CD4-positive, alpha-beta T cell treated with Interferon alpha-2 for 1 hour (primary cell): ENCODE measurements around the gene UBR4.

Experiments used
- DNase-seq, 2 donors: peaks; one replicate each; pipeline ENCODE4 v3.0.0-alpha.2; 2020 to 2022

UBR4 gene

DNA sequence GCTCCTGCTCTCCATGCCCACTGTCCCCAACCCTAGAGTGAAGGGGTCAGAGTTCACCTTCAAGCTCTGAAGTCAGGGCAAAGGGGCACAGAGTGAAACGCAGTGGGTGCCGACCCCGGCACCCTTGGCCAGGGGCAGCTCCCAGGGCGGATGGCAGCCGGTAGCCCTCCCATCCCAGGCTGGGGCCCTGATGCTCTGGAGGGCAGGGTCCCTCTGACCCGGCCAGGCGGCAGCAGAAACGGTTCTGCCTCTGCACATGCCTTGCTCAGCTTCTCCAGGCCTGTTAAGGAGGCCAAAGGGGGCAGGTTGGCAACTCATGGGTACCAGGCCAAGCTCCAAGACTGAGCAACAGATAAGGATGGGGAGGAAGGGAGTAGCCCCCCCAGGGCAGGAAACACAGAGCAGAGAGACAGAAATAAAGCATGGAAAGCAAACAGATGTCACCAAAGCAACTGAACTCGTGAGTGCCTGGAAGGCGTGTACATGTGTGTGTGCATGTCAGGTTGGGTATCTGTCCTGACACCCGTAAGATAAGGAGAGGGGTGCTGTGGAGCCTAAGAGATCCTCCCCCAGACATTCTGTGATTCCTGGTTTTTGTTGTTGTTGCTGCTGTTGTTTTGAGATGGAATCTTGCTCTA, 141.3 kb downstream of the UBR4 start:
- no peak for DNase-seq

DNA sequence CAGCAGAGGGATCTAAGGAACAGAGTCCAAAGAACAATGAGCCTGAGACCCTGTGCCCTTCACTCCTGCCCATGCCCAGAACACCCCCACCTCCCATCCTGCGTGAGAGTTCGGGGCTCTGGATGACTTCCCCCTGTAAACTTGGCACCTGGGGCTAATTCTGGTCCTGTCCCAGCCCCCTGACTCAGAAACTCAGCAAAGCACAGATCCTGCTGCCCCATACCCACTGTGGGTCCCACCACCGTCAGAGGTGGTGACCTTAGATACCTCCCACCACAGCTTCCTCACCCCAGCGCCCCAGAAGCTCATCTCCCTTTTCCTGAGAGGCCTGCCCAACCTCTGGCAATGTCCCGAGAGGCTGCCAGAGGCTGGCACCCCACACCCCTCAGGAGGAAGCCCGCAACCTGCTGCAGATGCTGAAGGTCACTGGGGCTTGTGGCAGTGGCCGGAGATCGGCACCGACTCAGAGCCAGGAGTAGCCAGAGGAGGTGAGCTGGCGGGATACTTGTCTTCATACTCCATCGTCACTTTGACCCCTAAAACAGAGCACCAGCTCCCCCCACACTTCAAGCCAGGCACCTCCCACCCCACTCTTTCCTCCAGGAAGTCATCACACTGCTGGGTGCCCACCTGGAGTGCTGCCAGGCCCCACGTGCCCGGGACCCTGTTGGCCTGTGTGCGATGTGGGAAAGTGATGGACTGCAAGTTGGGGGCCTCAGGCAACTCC, 142.0 kb downstream of the UBR4 start:
- no peak for DNase-seq

DNA sequence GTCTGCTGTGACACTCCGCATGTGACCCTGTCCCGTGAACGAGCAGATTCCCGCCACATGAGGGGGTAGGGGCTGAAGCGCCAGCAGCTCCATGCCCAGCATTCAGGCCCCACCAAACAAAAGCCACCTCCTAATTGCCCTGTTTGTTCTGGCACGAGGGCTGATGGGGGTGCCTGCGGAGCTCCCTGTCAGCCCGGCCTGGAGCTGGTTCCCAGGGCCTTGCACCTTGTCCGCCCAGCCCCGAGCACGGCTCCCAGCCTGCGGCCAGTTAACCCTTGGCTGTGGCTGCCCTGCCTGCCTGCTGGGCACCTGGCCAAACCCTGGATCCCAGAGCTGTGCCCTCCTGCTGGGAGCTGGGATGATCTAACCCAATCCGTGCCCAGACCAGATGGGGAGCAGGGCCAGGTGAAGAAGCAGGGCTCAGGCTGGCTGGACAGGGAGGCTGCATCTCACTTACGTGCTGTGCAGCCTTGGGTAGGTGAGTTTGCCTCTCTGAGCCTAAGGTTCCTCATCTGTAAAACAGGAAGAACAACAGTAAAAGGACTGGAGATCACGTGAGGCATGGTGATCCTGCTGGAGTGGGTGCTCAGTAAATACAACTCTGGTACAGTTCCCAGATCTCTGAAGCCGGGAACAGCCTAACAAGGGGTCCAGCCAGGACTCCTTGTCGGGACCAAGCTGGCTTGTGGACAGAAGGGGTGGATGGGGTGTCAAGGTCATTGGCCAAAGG, 142.7 kb downstream of the UBR4 start:
- DNase-seq, result no peak

DNA sequence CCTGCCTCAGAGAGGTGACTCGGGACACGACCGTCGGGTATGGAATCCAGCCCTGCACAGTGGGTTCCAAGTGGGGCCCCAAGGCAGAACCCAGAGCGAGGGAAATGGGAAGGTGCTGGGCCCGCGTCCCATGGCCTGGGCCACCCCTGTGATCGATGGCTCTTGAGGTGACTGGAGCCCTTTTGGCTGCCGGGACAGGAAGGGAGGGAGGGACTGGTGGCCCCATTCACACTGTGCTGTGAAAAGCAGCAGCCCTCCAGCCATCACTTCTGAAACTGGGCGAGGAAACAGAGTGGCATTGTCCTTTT, 143.2 kb downstream of the UBR4 start:
- no peak for DNase-seq

DNA sequence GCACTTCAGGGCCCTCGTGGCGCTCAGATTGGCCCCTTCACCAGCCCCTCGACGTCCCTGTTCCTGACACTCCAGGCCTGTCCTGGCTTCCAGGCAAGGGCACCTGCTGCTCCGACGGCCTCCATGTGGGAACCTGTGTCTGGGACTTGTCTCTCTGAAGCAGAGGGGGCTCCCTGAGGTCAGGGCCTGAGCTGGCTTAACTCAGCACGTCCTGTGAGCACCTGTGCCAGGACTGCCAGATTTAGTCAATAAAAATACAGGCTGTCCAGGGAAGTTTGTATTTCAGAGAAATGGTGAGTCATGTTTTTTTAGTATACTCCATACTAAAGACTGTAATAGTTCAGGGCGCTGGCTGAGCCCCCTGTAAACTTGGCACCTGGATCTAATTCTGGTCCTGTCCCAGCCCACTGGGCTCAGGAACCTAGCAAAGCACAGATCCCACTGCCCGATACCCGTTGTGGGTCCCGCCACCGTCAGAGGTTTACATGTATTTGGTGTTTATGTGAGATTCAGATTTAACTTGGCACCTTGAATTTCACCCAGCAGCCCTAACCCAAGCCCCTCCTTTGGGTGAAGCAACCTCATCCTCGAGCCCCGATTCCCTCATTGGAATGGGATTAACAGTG, 143.7 kb downstream of the UBR4 start:
- no peak for DNase-seq

DNA sequence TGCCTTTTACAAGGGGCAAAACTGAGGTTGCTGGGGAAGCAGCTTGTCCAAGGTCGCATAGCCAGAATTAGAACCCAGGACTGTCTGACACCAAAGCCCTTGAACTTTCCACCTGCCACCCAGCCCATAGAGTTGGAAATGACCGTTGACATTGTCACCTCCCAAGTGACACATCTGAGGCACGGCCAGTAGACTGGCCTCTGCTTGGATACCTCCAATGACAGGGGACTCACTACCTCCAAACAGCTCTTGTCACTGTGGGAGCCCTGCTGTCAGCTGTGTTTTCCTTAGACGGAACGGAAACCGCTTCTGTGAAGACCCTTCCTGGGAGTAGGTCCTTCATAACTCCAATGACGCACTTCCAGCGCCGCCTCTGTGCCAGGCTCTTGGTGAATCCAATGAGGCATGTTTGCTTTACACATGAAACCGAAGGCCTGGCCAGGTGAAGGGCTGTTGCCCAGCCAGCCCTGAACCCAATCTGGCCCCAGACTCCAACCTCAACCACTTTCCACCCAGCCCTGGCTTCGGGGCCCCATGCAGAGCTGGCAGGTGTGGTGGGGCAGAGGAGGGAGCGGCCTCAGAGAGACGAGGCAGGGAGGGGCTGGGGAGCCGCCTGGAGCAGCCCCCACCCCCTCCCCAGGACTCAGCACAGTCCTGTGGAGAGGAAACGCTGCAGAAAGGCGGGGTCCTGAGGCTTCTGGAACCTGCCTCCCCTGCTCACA, 144.4 kb downstream of the UBR4 start:
- no peak for DNase-seq

DNA sequence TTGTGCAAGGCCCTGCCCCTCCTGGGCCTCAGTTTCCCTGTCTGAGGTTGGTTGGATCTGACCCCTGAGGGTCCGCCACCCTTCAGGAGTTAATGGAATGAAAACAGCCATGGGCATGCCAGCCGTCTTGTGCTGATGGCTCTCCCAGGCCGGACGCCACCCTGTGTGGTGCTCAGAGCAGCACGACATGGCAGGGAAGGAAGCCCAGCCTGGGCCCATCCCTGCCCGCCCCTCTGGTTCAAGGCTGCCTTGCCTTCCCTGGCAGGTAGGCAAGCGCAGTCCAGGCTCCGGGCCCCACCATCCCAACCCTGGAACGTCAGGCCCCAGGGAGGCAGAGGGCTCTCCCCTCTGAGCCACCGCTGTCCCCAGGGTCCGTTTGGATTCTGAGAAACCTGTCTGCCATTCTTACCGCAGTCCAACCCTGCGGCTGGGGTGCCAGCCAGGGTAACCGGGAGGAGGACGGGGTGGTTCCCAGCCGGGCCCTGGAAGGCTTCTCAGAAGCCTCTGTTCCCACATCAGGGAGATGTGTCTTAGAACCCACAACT, 145.1 kb downstream of the UBR4 start:
- DNase-seq, result no peak

DNA sequence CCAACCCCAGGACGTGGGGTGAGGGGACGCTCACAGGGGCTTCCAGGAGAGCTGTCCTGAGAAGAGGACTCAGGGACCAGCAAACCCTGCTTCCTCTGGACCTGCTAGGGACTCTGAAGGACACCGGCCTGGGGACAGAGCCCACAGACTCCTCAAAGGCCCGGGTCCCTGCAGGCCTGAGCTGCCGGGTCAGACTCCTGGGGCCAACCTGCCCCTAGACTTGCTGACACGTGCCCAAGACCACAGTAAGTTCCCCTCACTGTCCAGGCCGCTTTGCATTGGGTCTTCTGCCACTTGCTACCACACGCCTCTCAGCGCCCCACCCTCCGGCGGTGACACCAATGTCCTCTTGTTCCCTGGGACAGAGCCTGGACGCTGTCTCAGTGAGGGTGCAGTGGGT, 146.9 kb downstream of the UBR4 start:
- no peak for DNase-seq

DNA sequence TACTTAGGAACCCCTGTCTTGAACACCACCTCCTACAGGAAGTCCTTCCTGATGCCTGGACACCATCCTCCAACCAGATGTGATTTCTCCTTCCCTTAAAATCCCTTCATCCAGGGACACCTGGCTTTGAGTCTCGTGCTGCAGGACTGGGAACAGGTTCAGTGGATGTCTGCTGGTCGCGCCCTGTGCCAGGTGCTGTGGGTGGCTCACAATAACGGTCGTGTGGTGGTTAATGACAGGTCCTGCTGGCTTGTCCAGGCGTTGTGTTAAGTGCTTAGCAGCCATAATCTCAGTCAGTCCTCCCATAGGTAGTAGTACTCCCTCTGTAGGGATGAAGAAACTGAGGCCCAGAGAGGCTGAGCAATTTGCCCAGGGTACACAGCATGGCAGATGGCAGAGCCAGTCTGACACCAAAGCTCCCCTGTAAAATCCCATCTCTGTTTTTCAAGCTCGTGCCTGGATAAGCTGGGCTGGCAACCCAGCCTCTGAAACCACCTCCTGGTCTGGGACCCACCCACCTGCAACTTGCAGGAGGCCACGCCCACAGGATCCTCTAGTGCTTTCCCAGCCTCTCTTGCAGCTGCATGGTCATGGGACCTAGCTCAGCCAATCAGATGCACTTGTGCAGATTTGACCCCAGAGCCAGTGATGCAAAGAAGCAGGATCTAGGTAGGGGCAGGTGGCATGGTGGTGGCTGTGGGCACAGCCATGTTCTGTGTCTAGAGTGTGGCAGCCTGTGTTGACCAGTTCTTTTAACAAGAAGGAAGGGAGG, 147.6 kb downstream of the UBR4 start:
- DNase-seq, result no peak

DNA sequence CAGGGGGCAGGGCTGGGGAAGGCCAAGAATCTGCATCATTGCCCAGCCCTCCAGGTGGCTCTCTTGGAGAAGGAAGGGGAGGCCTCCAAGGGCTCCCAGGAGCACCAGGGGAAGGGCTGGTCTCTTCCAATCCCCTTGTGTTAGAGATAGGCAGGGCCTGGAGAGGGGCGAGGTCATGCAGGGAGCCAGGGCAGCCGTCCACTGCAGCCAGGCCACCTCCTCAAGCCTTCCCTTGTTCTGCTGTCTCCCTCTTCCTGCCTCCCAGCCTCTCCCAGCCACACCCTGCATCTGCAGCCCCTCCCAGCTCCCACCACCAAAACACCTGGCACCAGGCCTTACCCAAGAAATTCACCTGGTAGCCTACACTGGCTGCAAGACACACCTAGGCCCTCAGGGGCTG, 148.3 kb downstream of the UBR4 start:
- no peak for DNase-seq

DNA sequence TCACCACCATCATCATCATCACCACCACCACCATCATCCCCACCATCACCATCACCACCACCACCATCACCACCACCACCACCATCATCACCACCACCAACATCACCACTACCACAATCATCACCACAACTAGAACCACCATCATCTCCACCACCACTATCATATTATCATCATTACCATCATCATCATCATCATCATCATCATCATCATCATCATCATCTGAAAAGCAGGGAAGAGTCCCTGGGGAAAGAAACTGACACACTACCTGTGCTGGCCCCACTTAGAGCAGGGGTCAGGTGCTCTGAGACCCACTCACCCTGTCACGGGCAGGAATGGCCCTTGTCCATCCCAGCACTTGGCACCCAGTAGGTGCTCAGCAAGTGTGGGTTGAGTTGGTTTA, 148.7 kb downstream of the UBR4 start:
- no peak for DNase-seq

DNA sequence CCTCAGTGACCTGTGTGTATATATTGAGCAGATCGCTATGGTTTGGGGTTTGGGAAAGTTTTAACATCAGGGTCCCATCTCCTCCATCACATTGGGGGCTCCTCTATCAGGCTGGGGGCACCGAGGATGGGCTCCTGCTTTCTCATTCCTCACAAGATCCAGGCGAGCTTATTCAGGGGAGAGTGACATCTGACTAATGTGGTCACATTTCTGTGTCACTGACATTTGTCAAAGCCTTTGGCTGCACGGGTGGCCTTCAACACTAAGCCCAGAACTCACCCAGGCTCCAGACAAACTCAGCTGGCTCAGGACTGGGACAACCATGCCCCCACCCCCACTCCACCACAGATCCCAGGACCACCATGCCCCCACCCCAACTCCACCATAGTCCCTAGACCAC, 150.3 kb downstream of the UBR4 start:
- DNase-seq, result no peak

DNA sequence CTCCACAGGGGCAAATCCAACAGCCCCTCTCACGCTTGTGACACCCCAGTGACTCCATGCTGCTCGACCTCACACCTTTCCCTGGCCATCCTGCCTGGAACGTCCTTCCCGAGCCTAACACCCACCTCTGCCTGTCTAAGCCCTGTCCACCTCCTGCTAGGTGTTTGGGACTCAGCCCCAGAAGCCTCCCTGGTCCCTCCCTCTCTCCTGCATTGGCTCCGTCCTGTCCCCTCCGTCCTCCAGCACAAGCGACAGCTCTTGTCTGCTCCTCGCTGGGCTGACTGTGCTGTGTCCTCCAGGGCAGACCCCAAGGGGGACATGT, 151.6 kb downstream of the UBR4 start:
- no peak for DNase-seq

DNA sequence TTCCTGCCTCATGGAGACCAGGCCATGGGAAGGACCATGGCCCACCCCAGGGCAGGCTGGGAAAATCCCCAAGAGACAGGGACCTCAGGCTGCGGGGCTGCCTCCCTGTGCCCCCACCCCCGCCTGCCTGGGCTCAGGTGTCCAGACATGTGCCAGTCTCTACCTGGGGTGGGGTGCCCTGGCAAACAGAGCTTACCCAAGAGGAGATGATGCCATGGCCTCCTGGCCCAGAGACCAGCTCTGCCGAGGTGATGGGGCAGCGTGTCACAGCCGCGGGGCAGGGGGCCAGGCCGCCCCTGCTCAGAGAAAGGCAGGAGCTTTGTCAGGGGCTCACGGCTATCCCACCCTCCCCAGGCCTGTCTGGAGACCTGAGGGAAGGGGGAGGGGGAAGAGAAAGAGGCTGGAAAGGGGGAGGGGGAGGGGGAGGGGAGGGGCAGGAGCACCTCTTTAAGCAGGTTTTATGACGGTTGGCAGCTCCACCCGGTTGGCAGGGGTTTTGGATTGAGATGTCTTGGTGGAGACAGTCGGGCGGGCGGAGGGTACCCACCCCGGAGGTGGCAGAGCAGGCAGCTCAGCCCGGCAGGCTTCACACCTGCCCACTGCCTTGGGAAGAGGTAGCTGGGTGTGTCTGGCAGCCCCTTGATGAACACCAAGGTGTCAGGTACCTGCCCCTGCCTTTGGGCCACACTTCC, 152.1 kb downstream of the UBR4 start:
- DNase-seq, result no peak

DNA sequence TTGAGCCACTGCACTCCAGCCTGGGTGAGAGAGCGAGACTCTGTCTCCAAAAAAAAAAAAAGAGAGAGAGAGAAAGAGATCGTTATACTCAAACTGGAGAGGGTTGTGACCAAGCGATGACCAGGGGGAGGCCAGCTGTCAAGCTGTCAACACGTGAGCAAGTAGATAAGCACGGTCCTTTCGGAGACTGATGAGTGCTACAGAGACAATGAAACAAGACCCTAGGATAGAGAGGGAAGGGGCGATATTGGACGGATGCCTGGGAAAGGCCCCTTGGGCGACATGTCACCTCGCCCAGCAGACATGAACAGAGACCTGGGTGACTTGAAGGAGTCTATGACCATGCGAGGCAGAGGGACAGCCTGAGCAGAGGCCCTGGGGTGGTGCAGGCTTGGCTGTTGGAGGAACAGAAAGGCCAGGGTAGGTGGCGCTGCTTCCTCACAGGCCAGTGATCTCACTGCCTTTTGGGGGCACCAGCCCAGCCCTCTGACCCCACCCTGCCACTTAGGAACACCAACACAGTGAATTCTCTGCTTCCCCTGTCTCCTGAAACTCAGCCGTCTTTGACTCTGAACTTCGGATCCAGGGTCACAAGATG, 152.8 kb downstream of the UBR4 start:
- no peak for DNase-seq

DNA sequence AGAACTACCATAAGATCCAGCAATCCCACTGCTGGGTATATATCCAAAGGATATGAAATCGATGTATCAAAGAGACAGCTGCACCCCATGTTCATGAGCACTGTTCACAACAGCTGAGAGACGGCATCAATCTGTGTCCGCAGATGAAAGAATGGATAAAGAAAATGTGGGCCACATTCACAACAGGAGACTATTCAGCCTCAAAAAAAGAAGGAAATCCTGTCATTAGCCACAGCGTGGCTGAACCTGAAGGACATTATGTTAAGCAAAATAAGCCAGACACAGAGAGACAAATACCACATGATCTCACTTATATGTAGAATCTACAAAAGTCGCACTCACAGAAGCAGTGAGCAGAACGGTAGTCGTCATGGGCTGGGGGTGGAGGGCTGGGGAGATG, 154.4 kb downstream of the UBR4 start:
- no peak for DNase-seq

DNA sequence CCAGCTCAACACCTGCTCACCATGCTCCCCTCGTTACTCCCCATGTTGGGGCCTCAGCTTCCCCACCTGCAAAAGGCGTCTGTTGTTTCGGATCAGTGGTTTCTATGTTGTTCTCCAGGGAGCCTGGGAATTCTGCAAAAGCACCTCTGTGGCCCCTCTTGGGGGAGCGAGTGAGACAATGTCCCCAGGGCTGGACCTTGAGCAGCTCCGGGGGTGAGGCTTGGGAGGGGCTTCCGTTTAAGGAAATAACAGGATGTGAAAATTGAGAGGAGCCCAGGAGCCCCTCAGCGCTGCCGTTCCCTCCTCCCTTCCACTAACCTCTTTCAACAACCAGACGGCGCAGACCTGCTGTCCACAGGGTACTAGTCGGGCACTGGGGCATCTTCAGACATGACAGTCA, 155.1 kb downstream of the UBR4 start:
- DNase-seq, result no peak

DNA sequence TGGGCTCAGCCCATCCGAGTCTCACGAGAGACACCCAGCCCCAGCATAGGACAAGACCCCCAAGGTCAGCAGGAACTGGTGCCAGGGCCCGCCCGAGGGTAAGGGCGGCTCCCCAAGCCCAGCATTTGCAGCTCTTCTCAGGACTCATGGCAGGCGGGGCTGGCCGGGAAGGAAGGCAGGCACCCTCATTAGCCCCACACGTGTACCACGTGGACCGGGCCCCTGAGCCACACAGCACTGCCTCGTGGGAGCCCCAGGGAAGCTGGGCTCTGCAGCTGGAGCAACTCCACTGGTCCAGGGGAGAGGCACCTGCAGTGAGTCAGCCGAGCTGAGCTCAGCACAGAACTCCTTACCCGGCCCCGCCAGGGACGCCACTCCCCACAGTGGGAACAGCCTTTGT, 155.8 kb downstream of the UBR4 start:
- DNase-seq, result no peak

DNA sequence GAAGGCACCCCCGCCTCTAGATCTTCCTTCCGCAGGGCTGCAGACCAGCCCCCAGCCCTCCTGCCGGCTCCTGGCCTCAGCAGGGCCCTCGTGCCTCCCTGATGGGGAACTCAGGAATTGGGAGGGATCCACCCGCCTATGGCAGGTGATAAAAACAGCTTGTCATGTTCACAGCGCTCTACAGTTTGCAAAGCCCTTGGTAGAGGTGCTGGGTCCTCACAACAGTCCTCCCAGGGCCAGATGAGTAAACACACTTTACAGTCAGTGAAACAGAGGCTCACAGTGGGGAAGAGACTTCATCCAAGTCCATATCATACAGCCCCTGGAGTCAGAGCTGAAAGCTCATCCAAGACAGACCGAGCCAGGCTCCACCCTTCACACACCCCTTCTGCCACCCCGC, 156.6 kb downstream of the UBR4 start:
- DNase-seq, result no peak

DNA sequence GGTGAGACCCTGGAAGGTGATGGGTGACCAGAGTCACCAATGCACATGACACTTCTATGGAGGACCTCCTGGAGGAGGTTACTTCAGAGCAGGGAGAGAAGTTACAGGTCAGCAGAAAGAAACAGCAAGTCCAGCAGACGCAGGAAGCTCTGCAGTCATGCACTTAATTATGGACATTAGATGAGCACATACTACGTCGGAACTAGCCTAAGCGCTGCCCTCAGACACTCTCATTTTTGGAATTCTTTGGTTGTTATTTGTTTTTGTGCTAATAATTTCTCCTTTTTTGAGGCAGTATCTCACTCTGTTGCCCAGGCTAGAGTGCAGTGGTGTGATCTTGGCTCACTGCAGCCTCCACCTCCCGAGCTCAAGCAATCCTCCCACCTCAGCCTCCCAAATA, 160.3 kb downstream of the UBR4 start:
- no peak for DNase-seq

DNA sequence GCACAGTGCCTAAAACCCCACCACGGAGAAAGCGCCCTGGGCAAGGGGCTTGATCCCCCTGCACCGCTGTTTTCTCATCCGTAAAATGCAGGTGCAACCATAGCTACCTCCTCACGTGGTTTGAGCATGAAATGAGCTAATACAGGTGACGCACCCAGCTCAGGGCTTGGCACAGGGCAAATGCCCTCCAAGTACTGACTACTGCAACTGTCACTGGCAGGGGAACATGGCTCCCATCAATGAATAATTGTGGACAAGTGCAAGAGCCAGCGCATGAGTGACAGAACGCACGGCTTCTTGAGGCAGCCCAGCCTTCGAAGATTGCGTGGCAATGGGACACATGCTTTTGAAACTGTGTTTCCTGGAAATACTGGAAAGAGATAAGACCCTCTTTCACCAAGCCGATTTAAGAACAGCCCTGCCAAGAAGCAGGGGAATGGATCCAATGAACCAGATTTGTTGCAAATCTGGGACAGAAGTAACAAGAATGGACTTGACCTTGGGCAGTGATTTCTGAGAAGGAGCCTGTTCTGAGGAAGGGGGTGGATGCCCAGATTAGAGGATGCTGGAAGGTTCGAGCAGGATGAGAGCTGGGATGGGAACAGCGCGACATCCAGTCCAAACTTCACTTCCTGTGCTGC, 160.8 kb downstream of the UBR4 start:
- DNase-seq, result no peak
